WTC11 (cell line): Measurements from ENCODE around the gene CCDC50. TPM values are rescaled to one million over a fixed set of nuclear protein-coding genes. Genes with fewer than 3 reads are reported as not detected.

Experiments used
- ATAC-seq: fragments of 200-7000 bp; cut with Tn5 transposase; 2 replicates; pipeline ENCODE4 v1.10.0; 2021; ENCODE audit warnings: mild to moderate bottlenecking, moderate library complexity
- CTCF ChIA-PET: fragments of 300-600 bp; sonication (Branson Sonifier 250); formaldehyde crosslinking; loops from one replicate; lab custom pipeline; 2021; ENCODE audit warnings: antibody characterized with exemption; lab: Charles Lee
- POLR2A ChIA-PET: fragments of 350-600 bp; sonication (Branson Sonifier 250); formaldehyde crosslinking; loops from one replicate; lab custom pipeline; 2021; ENCODE audit warnings: antibody characterized with exemption; lab: Charles Lee
- DNase-seq: peaks from one replicate; pipeline ENCODE4 v3.0.0; 2021; ENCODE audit warnings: low spot score
- H3K27ac Mint-ChIP-seq: 2 replicates; pipeline ENCODE4 v1.8.0; 2021; ENCODE audit warnings: mixed read lengths
- H3K27me3 Mint-ChIP-seq: 2 replicates; pipeline ENCODE4 v1.8.0; 2021; ENCODE audit warnings: low read depth, mild to moderate bottlenecking, moderate library complexity, mixed read lengths
- H3K36me3 Mint-ChIP-seq: 2 replicates; pipeline ENCODE4 v1.8.0; 2021; ENCODE audit warnings: mixed read lengths
- H3K4me1 Mint-ChIP-seq: 2 replicates; pipeline ENCODE4 v1.8.0; 2022; ENCODE audit warnings: mixed read lengths
- H3K4me3 Mint-ChIP-seq: 2 replicates; pipeline ENCODE4 v1.8.0; 2021; ENCODE audit warnings: mild to moderate bottlenecking, moderate library complexity, mixed read lengths
- H3K9me3 Mint-ChIP-seq: 2 replicates; pipeline ENCODE4 v1.8.0; 2021; ENCODE audit warnings: mixed read lengths
- AFF4 ChIP-seq: sonication (generic); formaldehyde crosslinking; IDR thresholded peaks from 2 replicates; pipeline ENCODE4 v1.8.1; 2023; ENCODE audit warnings: mild to moderate bottlenecking, missing genetic modification reagents, borderline replicate concordance
- ATF3 ChIP-seq: sonication (generic); formaldehyde crosslinking; conservative IDR thresholded peaks from 2 replicates; pipeline ENCODE4 v1.8.1; 2022; ENCODE audit warnings: mild to moderate bottlenecking, missing genetic modification reagents
- ELF4 ChIP-seq: sonication (generic); formaldehyde crosslinking; IDR thresholded peaks from 2 replicates; pipeline ENCODE4 v1.8.1; 2022; ENCODE audit warnings: low read depth, mild to moderate bottlenecking, moderate library complexity, missing genetic modification reagents
- GRHL2 ChIP-seq: fragments of 250-450 bp; sonication (Bioruptor Pico); IDR thresholded peaks from 2 replicates; pipeline ENCODE4 v1.8.0; 2022; ENCODE audit warnings: mild to moderate bottlenecking, moderate library complexity; ENCODE audit not compliant: insufficient replicate concordance, severe bottlenecking
- GTF2I ChIP-seq: fragments of 250-450 bp; sonication (Bioruptor Pico); conservative IDR thresholded peaks from 2 replicates; pipeline ENCODE4 v1.4.0; 2021; ENCODE audit warnings: mild to moderate bottlenecking
- HMGXB4 ChIP-seq: sonication (generic); formaldehyde crosslinking; IDR thresholded peaks from 2 replicates; pipeline ENCODE4 v1.8.1; 2023; ENCODE audit warnings: mild to moderate bottlenecking, moderate library complexity, missing genetic modification reagents
- IRF1 ChIP-seq: sonication (generic); formaldehyde crosslinking; IDR thresholded peaks from 2 replicates; pipeline ENCODE4 v1.8.0; 2023; ENCODE audit warnings: missing genetic modification reagents
- IRF2 ChIP-seq: sonication (generic); formaldehyde crosslinking; IDR thresholded peaks from 2 replicates; pipeline ENCODE4 v1.8.0; 2022; ENCODE audit warnings: low read depth, missing genetic modification reagents, borderline replicate concordance
- KAT7 ChIP-seq: sonication (generic); formaldehyde crosslinking; IDR thresholded peaks from 2 replicates; pipeline ENCODE4 v1.8.1; 2023; ENCODE audit warnings: missing genetic modification reagents, mild to moderate bottlenecking, borderline replicate concordance
- MYBL2 ChIP-seq: sonication (generic); formaldehyde crosslinking; IDR thresholded peaks from 2 replicates; pipeline ENCODE4 v1.8.1; 2023; ENCODE audit warnings: mild to moderate bottlenecking, moderate library complexity, missing genetic modification reagents
- NFATC4 ChIP-seq: fragments of 250-450 bp; sonication (Bioruptor Pico); IDR thresholded peaks from 2 replicates; pipeline ENCODE4 v1.9.0; 2021; ENCODE audit warnings: mild to moderate bottlenecking
- NR1H2 ChIP-seq: sonication (generic); formaldehyde crosslinking; IDR thresholded peaks from 2 replicates; pipeline ENCODE4 v1.9.0; 2021; ENCODE audit warnings: mild to moderate bottlenecking, moderate library complexity, missing genetic modification reagents
- PRDM15 ChIP-seq: sonication (generic); formaldehyde crosslinking; IDR thresholded peaks from 2 replicates; pipeline ENCODE4 v1.8.0; 2022; ENCODE audit warnings: missing genetic modification reagents
- PRRX2 ChIP-seq: fragments of 250-450 bp; sonication (Bioruptor Pico); IDR thresholded peaks from 2 replicates; pipeline ENCODE4 v1.8.0; 2021; ENCODE audit warnings: mild to moderate bottlenecking
- SMAD3 ChIP-seq: sonication (generic); formaldehyde crosslinking; IDR thresholded peaks from 2 replicates; pipeline ENCODE4 v1.8.0; 2022; ENCODE audit warnings: missing genetic modification reagents, mild to moderate bottlenecking, borderline replicate concordance
- TCF7 ChIP-seq: sonication (generic); formaldehyde crosslinking; IDR thresholded peaks from 2 replicates; pipeline ENCODE4 v1.8.0; 2022; ENCODE audit warnings: mild to moderate bottlenecking, low read depth, missing genetic modification reagents, moderate library complexity
- TEAD1 ChIP-seq: sonication (generic); formaldehyde crosslinking; IDR thresholded peaks from 2 replicates; pipeline ENCODE4 v1.8.0; 2022; ENCODE audit warnings: mild to moderate bottlenecking, missing genetic modification reagents
- ZMAT4 ChIP-seq: fragments of 250-450 bp; sonication (Bioruptor Pico); IDR thresholded peaks from 2 replicates; pipeline ENCODE4 v1.9.0; 2021; ENCODE audit warnings: mild to moderate bottlenecking
- ZNF317 ChIP-seq: sonication (generic); formaldehyde crosslinking; IDR thresholded peaks from 2 replicates; pipeline ENCODE4 v1.8.1; 2023; ENCODE audit warnings: low read depth, mild to moderate bottlenecking, moderate library complexity, missing genetic modification reagents, borderline replicate concordance
- ZNF512 ChIP-seq: sonication (generic); formaldehyde crosslinking; IDR thresholded peaks from 2 replicates; pipeline ENCODE4 v1.8.1; 2022; ENCODE audit warnings: missing genetic modification reagents, borderline replicate concordance
- total RNA-seq: library from RNA; stranded (reverse); gene quantifications from 3 replicates; pipeline ENCODE4 v1.2.3, GENCODE V29; 2021

Gene CCDC50
- total RNA-seq, 1 experiment from 2014 or later: 33.1 TPM

GRCh38 chr3:191360620-191361019 is 31.4 kb downstream of the CCDC50 start:
- H3K36me3 Mint-ChIP-seq: peaks cover 21% of the 10 kb centered on the region
- H3K4me3 Mint-ChIP-seq: no peak overlapping the region

GRCh38 chr3:191361456-191361855 is 32.3 kb downstream of the CCDC50 start:
- ATAC-seq: no peak
- Mint-ChIP-seq H3K27ac (peak overlapping the region; percentile 78), H3K9me3 (no peaks in the 10 kb centered on the region), H3K4me3 (no peak overlapping the region), H3K27me3 (no peaks in the 10 kb centered on the region), H3K36me3 (peaks cover 21% of the 10 kb centered on the region), H3K4me1 (peaks cover 81% of the 10 kb centered on the region)
- ChIA-PET POLR2A (no interaction called here), CTCF (no interaction called here)
- no peak for DNase-seq
- TF ChIP-seq GRHL2 (no peak), TEAD1 (CRISPR knock-in tag) (no peak), PRRX2 (no peak), TCF7 (no peak), NFATC4 (CRISPR knock-in tag) (no peak), IRF2 (CRISPR knock-in tag) (no peak), ELF4 (CRISPR knock-in tag) (no peak), ZMAT4 (no peak), HMGXB4 (CRISPR knock-in tag) (no peak), MYBL2 (CRISPR knock-in tag) (no peak), SMAD3 (no peak), PRDM15 (CRISPR knock-in tag) (no peak), IRF1 (CRISPR knock-in tag) (no peak), ZNF512 (no peak), ZNF317 (CRISPR knock-in tag) (no peak)

More at GRCh38 chr3:191360620-191361019, 31.4 kb downstream of the CCDC50 start:
- H3K4me1 Mint-ChIP-seq: peaks cover 81% of the 10 kb centered on the region
- H3K27ac Mint-ChIP-seq: no peak overlapping the region
- DNase-seq (no peak), ATAC-seq (no peak)
- H3K27me3 Mint-ChIP-seq: no peaks in the 10 kb centered on the region
- ChIA-PET CTCF (no interaction called here), POLR2A (no interaction called here)
- H3K9me3 Mint-ChIP-seq: no peaks in the 10 kb centered on the region
- no peak for TF ChIP-seq GTF2I (CRISPR knock-in tag)
- no peak for TF ChIP-seq AFF4 (CRISPR knock-in tag)
- no peak for TF ChIP-seq ATF3 (CRISPR knock-in tag)
- no peak for TF ChIP-seq NR1H2 (CRISPR knock-in tag)
- no peak for TF ChIP-seq IRF2 (CRISPR knock-in tag)
- TF ChIP-seq KAT7 (CRISPR knock-in tag): no peak
